GM12872 (cell line): ENCODE results near the gene MXRA7.

ENCODE experiments used
- CTCF ChIP-seq: IDR thresholded peaks from 3 replicates; pipeline ENCODE4 v1.5.1; 2011; ENCODE audit warnings: low read depth, mild to moderate bottlenecking, low read length, moderate library complexity; ENCODE audit not compliant: insufficient read depth

The MXRA7 gene

GRCh38 chr17:76631821-76632565 is 78.8 kb downstream of the MXRA7 start:
- no peak for TF ChIP-seq CTCF

GRCh38 chr17:76630151-76630550 is 80.6 kb downstream of the MXRA7 start:
- no peak for TF ChIP-seq CTCF
